WTC11 (cell line): ENCODE results near the gene TRMT112. TPM values are rescaled to one million over a fixed set of nuclear protein-coding genes. Genes with fewer than 3 reads are reported as not detected.
A peak's percentile ranks its signal among the peaks of the same experiment; 100 is the strongest.

Experiments used
- ATAC-seq: fragments of 200-7000 bp; cut with Tn5 transposase; 2 replicates; pipeline ENCODE4 v1.10.0; 2021; ENCODE audit warnings: mild to moderate bottlenecking, moderate library complexity
- CTCF ChIA-PET: fragments of 300-600 bp; sonication (Branson Sonifier 250); formaldehyde crosslinking; loops from one replicate; lab custom pipeline; 2021; ENCODE audit warnings: antibody characterized with exemption; lab: Charles Lee
- POLR2A ChIA-PET: fragments of 350-600 bp; sonication (Branson Sonifier 250); formaldehyde crosslinking; loops from one replicate; lab custom pipeline; 2021; ENCODE audit warnings: antibody characterized with exemption; lab: Charles Lee
- DNase-seq: peaks from one replicate; pipeline ENCODE4 v3.0.0; 2021; ENCODE audit warnings: low spot score
- H3K27ac Mint-ChIP-seq: 2 replicates; pipeline ENCODE4 v1.8.0; 2021; ENCODE audit warnings: mixed read lengths
- H3K27me3 Mint-ChIP-seq: 2 replicates; pipeline ENCODE4 v1.8.0; 2021; ENCODE audit warnings: low read depth, mild to moderate bottlenecking, moderate library complexity, mixed read lengths
- H3K36me3 Mint-ChIP-seq: 2 replicates; pipeline ENCODE4 v1.8.0; 2021; ENCODE audit warnings: mixed read lengths
- H3K4me1 Mint-ChIP-seq: 2 replicates; pipeline ENCODE4 v1.8.0; 2022; ENCODE audit warnings: mixed read lengths
- H3K4me3 Mint-ChIP-seq: 2 replicates; pipeline ENCODE4 v1.8.0; 2021; ENCODE audit warnings: mild to moderate bottlenecking, moderate library complexity, mixed read lengths
- H3K9me3 Mint-ChIP-seq: 2 replicates; pipeline ENCODE4 v1.8.0; 2021; ENCODE audit warnings: mixed read lengths
- CREM ChIP-seq: sonication (generic); formaldehyde crosslinking; IDR thresholded peaks from 2 replicates; pipeline ENCODE4 v1.8.1; 2022; ENCODE audit warnings: mild to moderate bottlenecking, missing genetic modification reagents, moderate library complexity
- EMX1 ChIP-seq: fragments of 250-450 bp; sonication (Bioruptor Pico); IDR thresholded peaks from 2 replicates; pipeline ENCODE4 v1.8.0; 2021; ENCODE audit warnings: mild to moderate bottlenecking
- ESRRA ChIP-seq: sonication (generic); formaldehyde crosslinking; IDR thresholded peaks from 2 replicates; pipeline ENCODE4 v1.8.1; 2022; ENCODE audit warnings: mild to moderate bottlenecking, missing genetic modification reagents, borderline replicate concordance
- ETV6 ChIP-seq: sonication (generic); formaldehyde crosslinking; IDR thresholded peaks from 2 replicates; pipeline ENCODE4 v1.8.1; 2022; ENCODE audit warnings: mild to moderate bottlenecking, missing genetic modification reagents
- FOXK1 ChIP-seq: sonication (generic); formaldehyde crosslinking; IDR thresholded peaks from 2 replicates; pipeline ENCODE4 v1.8.0; 2022; ENCODE audit warnings: mild to moderate bottlenecking, moderate library complexity, missing genetic modification reagents
- FOXP1 ChIP-seq: sonication (generic); formaldehyde crosslinking; IDR thresholded peaks from 2 replicates; pipeline ENCODE4 v1.8.0; 2022; ENCODE audit warnings: missing genetic modification reagents, mild to moderate bottlenecking, moderate library complexity, borderline replicate concordance
- KAT7 ChIP-seq: sonication (generic); formaldehyde crosslinking; IDR thresholded peaks from 2 replicates; pipeline ENCODE4 v1.8.1; 2023; ENCODE audit warnings: missing genetic modification reagents, mild to moderate bottlenecking, borderline replicate concordance
- PRRX2 ChIP-seq: fragments of 250-450 bp; sonication (Bioruptor Pico); IDR thresholded peaks from 2 replicates; pipeline ENCODE4 v1.8.0; 2021; ENCODE audit warnings: mild to moderate bottlenecking
- SMAD3 ChIP-seq: sonication (generic); formaldehyde crosslinking; IDR thresholded peaks from 2 replicates; pipeline ENCODE4 v1.8.0; 2022; ENCODE audit warnings: missing genetic modification reagents, mild to moderate bottlenecking, borderline replicate concordance
- SMAD4 ChIP-seq: sonication (generic); formaldehyde crosslinking; IDR thresholded peaks from 2 replicates; pipeline ENCODE4 v1.8.0; 2022; ENCODE audit warnings: mild to moderate bottlenecking, missing genetic modification reagents
- TEAD4 ChIP-seq: sonication (generic); formaldehyde crosslinking; IDR thresholded peaks from 2 replicates; pipeline ENCODE4 v1.8.0; 2022; ENCODE audit warnings: mild to moderate bottlenecking, missing genetic modification reagents
- ZNF138 ChIP-seq: sonication (generic); formaldehyde crosslinking; conservative IDR thresholded peaks from 2 replicates; pipeline ENCODE4 v1.8.1; 2022; ENCODE audit warnings: mild to moderate bottlenecking, moderate library complexity, missing genetic modification reagents
- ZNF263 ChIP-seq: sonication (generic); formaldehyde crosslinking; IDR thresholded peaks from 2 replicates; pipeline ENCODE4 v1.8.1; 2022; ENCODE audit warnings: low read depth, mild to moderate bottlenecking, moderate library complexity, missing genetic modification reagents
- ZNF396 ChIP-seq: fragments of 250-450 bp; sonication (Bioruptor Pico); IDR thresholded peaks from 2 replicates; pipeline ENCODE4 v1.8.0; 2021; ENCODE audit warnings: mild to moderate bottlenecking, moderate library complexity, borderline replicate concordance
- total RNA-seq: library from RNA; stranded (reverse); gene quantifications from 3 replicates; pipeline ENCODE4 v1.2.3, GENCODE V29; 2021
- TF ChIP-seq, protein P1 (sequence below): sonication (generic); formaldehyde crosslinking; IDR thresholded peaks from 2 replicates; pipeline ENCODE4 v1.8.1; 2022; ENCODE audit warnings: mild to moderate bottlenecking, moderate library complexity, missing genetic modification reagents
- TF ChIP-seq, protein P2 (sequence below): sonication (generic); formaldehyde crosslinking; IDR thresholded peaks from 2 replicates; pipeline ENCODE4 v1.8.1; 2023; ENCODE audit warnings: mild to moderate bottlenecking, moderate library complexity, missing genetic modification reagents
- TF ChIP-seq, protein P3 (sequence below): fragments of 250-450 bp; sonication (Bioruptor Pico); IDR thresholded peaks from 2 replicates; pipeline ENCODE4 v1.9.0; 2021; ENCODE audit warnings: mild to moderate bottlenecking
- TF ChIP-seq, protein P4 (sequence below): fragments of 250-450 bp; sonication (Bioruptor Pico); IDR thresholded peaks from 2 replicates; pipeline ENCODE4 v1.9.0; 2021; ENCODE audit warnings: mild to moderate bottlenecking, borderline replicate concordance
- TF ChIP-seq, protein P5 (sequence below): fragments of 250-450 bp; sonication (Bioruptor Pico); IDR thresholded peaks from 2 replicates; pipeline ENCODE4 v2.1.2; 2022; ENCODE audit warnings: mild to moderate bottlenecking, moderate library complexity
- TF ChIP-seq, protein P6 (sequence below): sonication (generic); formaldehyde crosslinking; IDR thresholded peaks from 2 replicates; pipeline ENCODE4 v1.8.1; 2023; ENCODE audit warnings: mild to moderate bottlenecking, missing genetic modification reagents, borderline replicate concordance

Gene TRMT112
- total RNA-seq, 1 experiment from 2014 or later: 285 TPM

DNA sequence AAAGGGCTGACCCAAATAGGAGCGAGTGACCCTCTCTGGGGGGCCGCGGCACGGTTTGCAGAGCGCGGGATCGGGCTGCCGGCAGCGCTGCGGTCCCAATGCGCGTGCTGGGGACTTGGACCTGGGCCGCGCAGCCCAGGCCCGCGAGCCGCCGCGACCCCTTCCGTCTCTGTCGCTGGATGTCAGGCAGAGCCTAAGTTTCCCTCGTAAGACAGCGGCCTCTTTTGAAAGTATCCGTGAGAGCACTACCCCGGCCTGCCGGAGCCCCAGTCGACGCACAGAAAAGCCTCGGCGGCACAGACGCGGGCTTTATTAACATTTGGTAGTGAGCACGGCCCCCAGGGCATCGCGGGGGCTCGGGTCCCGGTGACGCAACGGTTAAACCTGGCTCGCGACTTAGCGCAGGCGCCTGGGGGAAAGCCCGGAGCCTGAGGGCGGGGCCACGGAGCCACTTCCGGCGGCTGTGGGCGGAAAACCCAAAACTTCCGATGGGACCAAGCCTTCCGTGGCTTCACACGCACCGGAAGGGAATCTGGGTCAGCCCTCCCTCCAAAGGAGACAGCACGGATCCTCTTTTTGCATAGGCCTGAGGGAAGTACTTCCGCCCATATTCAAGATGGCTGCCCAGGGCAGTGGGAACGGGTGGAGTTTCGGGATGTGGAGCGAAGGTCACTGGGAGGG lies 47.7 kb downstream of the TRMT112 start:
- peak overlapping the region; percentile 100 for H3K27ac Mint-ChIP-seq
- no peaks in the 10 kb centered on the region for H3K27me3 Mint-ChIP-seq
- H3K9me3 Mint-ChIP-seq: no peaks in the 10 kb centered on the region
- CTCF ChIA-PET: interaction anchor here (0.6 to 6.2 kb wide), 17 partner anchors 15 to 87 kb away, joined by 3 to 75 read pairs (median 8); partner anchors contain the start of genes BAD, CATSPERZ, ESRRA and FKBP2
- DNase-seq: peak; percentile 98
- H3K4me1 Mint-ChIP-seq: peaks cover 22% of the 10 kb centered on the region
- peaks cover 13% of the 10 kb centered on the region for H3K36me3 Mint-ChIP-seq
- H3K4me3 Mint-ChIP-seq: peak overlapping the region; percentile 99
- ATAC-seq: peak; percentile 83
- POLR2A ChIA-PET: interaction anchor here (0.8 to 3.9 kb wide), 10 partner anchors 14 to 231 kb away, joined by 3 to 25 read pairs (median 5); partner anchors contain the start of genes BAD, CATSPERZ, FKBP2 and GPR137
- peak; percentile 59; the same call in 1 of the 2 replicates for TF ChIP-seq CREM (CRISPR knock-in tag)
- no peak; the same call in 1 of the 2 replicates for TF ChIP-seq ESRRA (CRISPR knock-in tag)
- TF ChIP-seq, protein P1, sequence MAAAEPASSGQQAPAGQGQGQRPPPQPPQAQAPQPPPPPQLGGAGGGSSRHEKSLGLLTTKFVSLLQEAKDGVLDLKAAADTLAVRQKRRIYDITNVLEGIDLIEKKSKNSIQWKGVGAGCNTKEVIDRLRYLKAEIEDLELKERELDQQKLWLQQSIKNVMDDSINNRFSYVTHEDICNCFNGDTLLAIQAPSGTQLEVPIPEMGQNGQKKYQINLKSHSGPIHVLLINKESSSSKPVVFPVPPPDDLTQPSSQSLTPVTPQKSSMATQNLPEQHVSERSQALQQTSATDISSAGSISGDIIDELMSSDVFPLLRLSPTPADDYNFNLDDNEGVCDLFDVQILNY (CRISPR knock-in tag): 0 out of 2 replicates have a peak, but pooled peaks have one; percentile 76
- TF ChIP-seq, protein P2, sequence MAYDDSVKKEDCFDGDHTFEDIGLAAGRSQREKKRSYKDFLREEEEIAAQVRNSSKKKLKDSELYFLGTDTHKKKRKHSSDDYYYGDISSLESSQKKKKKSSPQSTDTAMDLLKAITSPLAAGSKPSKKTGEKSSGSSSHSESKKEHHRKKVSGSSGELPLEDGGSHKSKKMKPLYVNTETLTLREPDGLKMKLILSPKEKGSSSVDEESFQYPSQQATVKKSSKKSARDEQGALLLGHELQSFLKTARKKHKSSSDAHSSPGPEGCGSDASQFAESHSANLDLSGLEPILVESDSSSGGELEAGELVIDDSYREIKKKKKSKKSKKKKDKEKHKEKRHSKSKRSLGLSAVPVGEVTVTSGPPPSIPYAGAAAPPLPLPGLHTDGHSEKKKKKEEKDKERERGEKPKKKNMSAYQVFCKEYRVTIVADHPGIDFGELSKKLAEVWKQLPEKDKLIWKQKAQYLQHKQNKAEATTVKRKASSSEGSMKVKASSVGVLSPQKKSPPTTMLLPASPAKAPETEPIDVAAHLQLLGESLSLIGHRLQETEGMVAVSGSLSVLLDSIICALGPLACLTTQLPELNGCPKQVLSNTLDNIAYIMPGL (CRISPR knock-in tag): peak; percentile 65; the same call in 1 of the 2 replicates
- TF ChIP-seq PRRX2 (CRISPR knock-in tag): peak; percentile 76
- TF ChIP-seq, protein P3, sequence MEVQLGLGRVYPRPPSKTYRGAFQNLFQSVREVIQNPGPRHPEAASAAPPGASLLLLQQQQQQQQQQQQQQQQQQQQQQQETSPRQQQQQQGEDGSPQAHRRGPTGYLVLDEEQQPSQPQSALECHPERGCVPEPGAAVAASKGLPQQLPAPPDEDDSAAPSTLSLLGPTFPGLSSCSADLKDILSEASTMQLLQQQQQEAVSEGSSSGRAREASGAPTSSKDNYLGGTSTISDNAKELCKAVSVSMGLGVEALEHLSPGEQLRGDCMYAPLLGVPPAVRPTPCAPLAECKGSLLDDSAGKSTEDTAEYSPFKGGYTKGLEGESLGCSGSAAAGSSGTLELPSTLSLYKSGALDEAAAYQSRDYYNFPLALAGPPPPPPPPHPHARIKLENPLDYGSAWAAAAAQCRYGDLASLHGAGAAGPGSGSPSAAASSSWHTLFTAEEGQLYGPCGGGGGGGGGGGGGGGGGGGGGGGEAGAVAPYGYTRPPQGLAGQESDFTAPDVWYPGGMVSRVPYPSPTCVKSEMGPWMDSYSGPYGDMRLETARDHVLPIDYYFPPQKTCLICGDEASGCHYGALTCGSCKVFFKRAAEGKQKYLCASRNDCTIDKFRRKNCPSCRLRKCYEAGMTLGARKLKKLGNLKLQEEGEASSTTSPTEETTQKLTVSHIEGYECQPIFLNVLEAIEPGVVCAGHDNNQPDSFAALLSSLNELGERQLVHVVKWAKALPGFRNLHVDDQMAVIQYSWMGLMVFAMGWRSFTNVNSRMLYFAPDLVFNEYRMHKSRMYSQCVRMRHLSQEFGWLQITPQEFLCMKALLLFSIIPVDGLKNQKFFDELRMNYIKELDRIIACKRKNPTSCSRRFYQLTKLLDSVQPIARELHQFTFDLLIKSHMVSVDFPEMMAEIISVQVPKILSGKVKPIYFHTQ (CRISPR knock-in tag): no peak
- peak; percentile 83; the same call in 1 of the 2 replicates for TF ChIP-seq ZNF138 (CRISPR knock-in tag)
- no peak for TF ChIP-seq TEAD4
- TF ChIP-seq, protein P4, sequence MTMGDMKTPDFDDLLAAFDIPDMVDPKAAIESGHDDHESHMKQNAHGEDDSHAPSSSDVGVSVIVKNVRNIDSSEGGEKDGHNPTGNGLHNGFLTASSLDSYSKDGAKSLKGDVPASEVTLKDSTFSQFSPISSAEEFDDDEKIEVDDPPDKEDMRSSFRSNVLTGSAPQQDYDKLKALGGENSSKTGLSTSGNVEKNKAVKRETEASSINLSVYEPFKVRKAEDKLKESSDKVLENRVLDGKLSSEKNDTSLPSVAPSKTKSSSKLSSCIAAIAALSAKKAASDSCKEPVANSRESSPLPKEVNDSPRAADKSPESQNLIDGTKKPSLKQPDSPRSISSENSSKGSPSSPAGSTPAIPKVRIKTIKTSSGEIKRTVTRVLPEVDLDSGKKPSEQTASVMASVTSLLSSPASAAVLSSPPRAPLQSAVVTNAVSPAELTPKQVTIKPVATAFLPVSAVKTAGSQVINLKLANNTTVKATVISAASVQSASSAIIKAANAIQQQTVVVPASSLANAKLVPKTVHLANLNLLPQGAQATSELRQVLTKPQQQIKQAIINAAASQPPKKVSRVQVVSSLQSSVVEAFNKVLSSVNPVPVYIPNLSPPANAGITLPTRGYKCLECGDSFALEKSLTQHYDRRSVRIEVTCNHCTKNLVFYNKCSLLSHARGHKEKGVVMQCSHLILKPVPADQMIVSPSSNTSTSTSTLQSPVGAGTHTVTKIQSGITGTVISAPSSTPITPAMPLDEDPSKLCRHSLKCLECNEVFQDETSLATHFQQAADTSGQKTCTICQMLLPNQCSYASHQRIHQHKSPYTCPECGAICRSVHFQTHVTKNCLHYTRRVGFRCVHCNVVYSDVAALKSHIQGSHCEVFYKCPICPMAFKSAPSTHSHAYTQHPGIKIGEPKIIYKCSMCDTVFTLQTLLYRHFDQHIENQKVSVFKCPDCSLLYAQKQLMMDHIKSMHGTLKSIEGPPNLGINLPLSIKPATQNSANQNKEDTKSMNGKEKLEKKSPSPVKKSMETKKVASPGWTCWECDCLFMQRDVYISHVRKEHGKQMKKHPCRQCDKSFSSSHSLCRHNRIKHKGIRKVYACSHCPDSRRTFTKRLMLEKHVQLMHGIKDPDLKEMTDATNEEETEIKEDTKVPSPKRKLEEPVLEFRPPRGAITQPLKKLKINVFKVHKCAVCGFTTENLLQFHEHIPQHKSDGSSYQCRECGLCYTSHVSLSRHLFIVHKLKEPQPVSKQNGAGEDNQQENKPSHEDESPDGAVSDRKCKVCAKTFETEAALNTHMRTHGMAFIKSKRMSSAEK (CRISPR knock-in tag): no peak
- peak; percentile 82 for TF ChIP-seq ETV6 (CRISPR knock-in tag)
- peak; percentile 93 for TF ChIP-seq FOXK1 (CRISPR knock-in tag)
- peak; percentile 58; the same call in 1 of the 2 replicates for TF ChIP-seq KAT7 (CRISPR knock-in tag)
- TF ChIP-seq, protein P5, sequence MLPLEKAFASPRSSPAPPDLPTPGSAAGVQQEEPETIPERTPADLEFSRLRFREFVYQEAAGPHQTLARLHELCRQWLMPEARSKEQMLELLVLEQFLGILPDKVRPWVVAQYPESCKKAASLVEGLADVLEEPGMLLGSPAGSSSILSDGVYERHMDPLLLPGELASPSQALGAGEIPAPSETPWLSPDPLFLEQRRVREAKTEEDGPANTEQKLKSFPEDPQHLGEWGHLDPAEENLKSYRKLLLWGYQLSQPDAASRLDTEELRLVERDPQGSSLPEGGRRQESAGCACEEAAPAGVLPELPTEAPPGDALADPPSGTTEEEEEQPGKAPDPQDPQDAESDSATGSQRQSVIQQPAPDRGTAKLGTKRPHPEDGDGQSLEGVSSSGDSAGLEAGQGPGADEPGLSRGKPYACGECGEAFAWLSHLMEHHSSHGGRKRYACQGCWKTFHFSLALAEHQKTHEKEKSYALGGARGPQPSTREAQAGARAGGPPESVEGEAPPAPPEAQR (CRISPR knock-in tag): no peak
- 0 out of 2 replicates have a peak, but pooled peaks have one; percentile 13 for TF ChIP-seq EMX1 (CRISPR knock-in tag)
- TF ChIP-seq, protein P6, sequence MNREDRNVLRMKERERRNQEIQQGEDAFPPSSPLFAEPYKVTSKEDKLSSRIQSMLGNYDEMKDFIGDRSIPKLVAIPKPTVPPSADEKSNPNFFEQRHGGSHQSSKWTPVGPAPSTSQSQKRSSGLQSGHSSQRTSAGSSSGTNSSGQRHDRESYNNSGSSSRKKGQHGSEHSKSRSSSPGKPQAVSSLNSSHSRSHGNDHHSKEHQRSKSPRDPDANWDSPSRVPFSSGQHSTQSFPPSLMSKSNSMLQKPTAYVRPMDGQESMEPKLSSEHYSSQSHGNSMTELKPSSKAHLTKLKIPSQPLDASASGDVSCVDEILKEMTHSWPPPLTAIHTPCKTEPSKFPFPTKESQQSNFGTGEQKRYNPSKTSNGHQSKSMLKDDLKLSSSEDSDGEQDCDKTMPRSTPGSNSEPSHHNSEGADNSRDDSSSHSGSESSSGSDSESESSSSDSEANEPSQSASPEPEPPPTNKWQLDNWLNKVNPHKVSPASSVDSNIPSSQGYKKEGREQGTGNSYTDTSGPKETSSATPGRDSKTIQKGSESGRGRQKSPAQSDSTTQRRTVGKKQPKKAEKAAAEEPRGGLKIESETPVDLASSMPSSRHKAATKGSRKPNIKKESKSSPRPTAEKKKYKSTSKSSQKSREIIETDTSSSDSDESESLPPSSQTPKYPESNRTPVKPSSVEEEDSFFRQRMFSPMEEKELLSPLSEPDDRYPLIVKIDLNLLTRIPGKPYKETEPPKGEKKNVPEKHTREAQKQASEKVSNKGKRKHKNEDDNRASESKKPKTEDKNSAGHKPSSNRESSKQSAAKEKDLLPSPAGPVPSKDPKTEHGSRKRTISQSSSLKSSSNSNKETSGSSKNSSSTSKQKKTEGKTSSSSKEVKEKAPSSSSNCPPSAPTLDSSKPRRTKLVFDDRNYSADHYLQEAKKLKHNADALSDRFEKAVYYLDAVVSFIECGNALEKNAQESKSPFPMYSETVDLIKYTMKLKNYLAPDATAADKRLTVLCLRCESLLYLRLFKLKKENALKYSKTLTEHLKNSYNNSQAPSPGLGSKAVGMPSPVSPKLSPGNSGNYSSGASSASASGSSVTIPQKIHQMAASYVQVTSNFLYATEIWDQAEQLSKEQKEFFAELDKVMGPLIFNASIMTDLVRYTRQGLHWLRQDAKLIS (CRISPR knock-in tag): peak; percentile 19; the same call in 1 of the 2 replicates
- TF ChIP-seq SMAD3 (CRISPR knock-in tag): no peak; the same call in 1 of the 2 replicates
- TF ChIP-seq ZNF263: no peak
- peak; percentile 73 for TF ChIP-seq FOXP1 (CRISPR knock-in tag)
- no peak for TF ChIP-seq ZNF396
- TF ChIP-seq SMAD4: no peak
